Esophagus squamous epithelium (tissue), 4 donors: ENCODE data around the gene SLC26A4.

Experiments used
- POLR2A ChIP-seq, 4 donors: fragments of 450-650 bp; IDR thresholded peaks; one replicate each; pipeline ENCODE4 v1.6.1; 2017; ENCODE audit warnings: antibody characterized with exemption in 4 of 4, mild to moderate bottlenecking in 4 of 4, moderate library complexity in 3 of 4
- TF ChIP-seq, protein P1 (sequence below), 6 experiments: fragments of 450-650 bp in 4 of 6; fragments of 200-600 bp in 2 of 6; sonication (generic) in 2 of 6; IDR thresholded peaks; one replicate each; pipeline ENCODE4 v1.5.1; 2016 to 2019; ENCODE audit warnings: antibody characterized with exemption in 6 of 6, mild to moderate bottlenecking in 4 of 6, moderate library complexity in 4 of 6

- TF ChIP-seq, protein P1, sequence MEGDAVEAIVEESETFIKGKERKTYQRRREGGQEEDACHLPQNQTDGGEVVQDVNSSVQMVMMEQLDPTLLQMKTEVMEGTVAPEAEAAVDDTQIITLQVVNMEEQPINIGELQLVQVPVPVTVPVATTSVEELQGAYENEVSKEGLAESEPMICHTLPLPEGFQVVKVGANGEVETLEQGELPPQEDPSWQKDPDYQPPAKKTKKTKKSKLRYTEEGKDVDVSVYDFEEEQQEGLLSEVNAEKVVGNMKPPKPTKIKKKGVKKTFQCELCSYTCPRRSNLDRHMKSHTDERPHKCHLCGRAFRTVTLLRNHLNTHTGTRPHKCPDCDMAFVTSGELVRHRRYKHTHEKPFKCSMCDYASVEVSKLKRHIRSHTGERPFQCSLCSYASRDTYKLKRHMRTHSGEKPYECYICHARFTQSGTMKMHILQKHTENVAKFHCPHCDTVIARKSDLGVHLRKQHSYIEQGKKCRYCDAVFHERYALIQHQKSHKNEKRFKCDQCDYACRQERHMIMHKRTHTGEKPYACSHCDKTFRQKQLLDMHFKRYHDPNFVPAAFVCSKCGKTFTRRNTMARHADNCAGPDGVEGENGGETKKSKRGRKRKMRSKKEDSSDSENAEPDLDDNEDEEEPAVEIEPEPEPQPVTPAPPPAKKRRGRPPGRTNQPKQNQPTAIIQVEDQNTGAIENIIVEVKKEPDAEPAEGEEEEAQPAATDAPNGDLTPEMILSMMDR (IDR thresholded peaks at IDR 0.05) = no peak
- TF ChIP-seq POLR2A (IDR thresholded peaks at IDR 0.05) = no peak
These were observed 40.6 kb downstream of the SLC26A4 start for GRCh38 chr7:107701191-107701590.
